Neural crest cell (in vitro differentiated cells): Measurements from ENCODE around the gene CXCR3. TPM values are rescaled to one million over a fixed set of nuclear protein-coding genes. Genes with fewer than 3 reads are reported as not detected.
"Not testable (repeated sequence)": the region's sequence is repeated elsewhere in the genome, so short reads cannot be mapped to it uniquely, and the experiment has no call there.

ENCODE experiments used
- DNase-seq: peaks from one replicate; pipeline ENCODE4 v3.0.0; 2021; ENCODE audit warnings: low read depth, mixed read lengths, low spot score
- H3K27ac Mint-ChIP-seq: one replicate; pipeline ENCODE4 v1.8.0; 2021; ENCODE audit warnings: mild to moderate bottlenecking, mixed read lengths; ENCODE audit not compliant: unreplicated experiment
- H3K27me3 Mint-ChIP-seq: 2 replicates; pipeline ENCODE4 v1.8.0; 2021; ENCODE audit warnings: low read depth, mild to moderate bottlenecking, mixed read lengths
- H3K36me3 Mint-ChIP-seq: 2 replicates; pipeline ENCODE4 v1.8.0; 2021; ENCODE audit warnings: low read depth, mild to moderate bottlenecking, mixed read lengths
- H3K4me1 Mint-ChIP-seq: 2 replicates; pipeline ENCODE4 v1.8.0; 2021; ENCODE audit warnings: mixed read lengths
- H3K4me3 Mint-ChIP-seq: one replicate; pipeline ENCODE4 v1.8.0; 2021; ENCODE audit warnings: mild to moderate bottlenecking, mixed read lengths
- H3K9me3 Mint-ChIP-seq: 2 replicates; pipeline ENCODE4 v1.8.0; 2021; ENCODE audit warnings: mixed read lengths
- CTCF ChIP-seq: fragments of 200-600 bp; sonication (generic); conservative IDR thresholded peaks from 2 replicates; pipeline ENCODE4 v1.5.0; 2021; ENCODE audit warnings: antibody characterized with exemption, mild to moderate bottlenecking
- total RNA-seq: library from RNA; stranded (reverse); gene quantifications from 2 replicates; pipeline ENCODE4 v1.2.1, GENCODE V29; 2021

CXCR3 gene
- total RNA-seq, 1 donor from 2014 or later: not detected

- H3K27me3 Mint-ChIP-seq: no peaks in the 10 kb centered on the region
- no peak overlapping the region for H3K4me3 Mint-ChIP-seq
- H3K36me3 Mint-ChIP-seq: peaks cover 3% of the 10 kb centered on the region
- DNase-seq: no peak
- no peaks in the 10 kb centered on the region for H3K4me1 Mint-ChIP-seq
- peaks cover 8% of the 10 kb centered on the region for H3K9me3 Mint-ChIP-seq
- no peak overlapping the region for H3K27ac Mint-ChIP-seq
- no peak for TF ChIP-seq CTCF
These were observed 41.0 kb upstream of the CXCR3 start for GRCh38 chrX:71659342-71659741.

- H3K4me1 Mint-ChIP-seq: no peaks in the 10 kb centered on the region
- H3K27ac Mint-ChIP-seq: no peak overlapping the region
- no peaks in the 10 kb centered on the region for H3K27me3 Mint-ChIP-seq
- peaks cover 3% of the 10 kb centered on the region for H3K36me3 Mint-ChIP-seq
- H3K4me3 Mint-ChIP-seq: no peak overlapping the region
- peaks cover 6% of the 10 kb centered on the region for H3K9me3 Mint-ChIP-seq
- no peak for TF ChIP-seq CTCF
- no peak for DNase-seq
These were observed 39.0 kb upstream of the CXCR3 start for GRCh38 chrX:71657267-71657666.

GRCh38 chrX:71653344-71653743, 35.0 kb upstream of the CXCR3 start:
- no peaks in the 10 kb centered on the region for H3K27me3 Mint-ChIP-seq
- H3K4me3 Mint-ChIP-seq: no peak overlapping the region
- no peak for DNase-seq
- TF ChIP-seq CTCF: no peak
- peaks cover 5% of the 10 kb centered on the region for H3K9me3 Mint-ChIP-seq
- H3K27ac Mint-ChIP-seq: no peak overlapping the region
- no peaks in the 10 kb centered on the region for H3K4me1 Mint-ChIP-seq
- H3K36me3 Mint-ChIP-seq: peaks cover 3% of the 10 kb centered on the region

GRCh38 chrX:71652405-71652804, 34.1 kb upstream of the CXCR3 start:
- peak; percentile 51 for DNase-seq
- H3K27me3 Mint-ChIP-seq: no peaks in the 10 kb centered on the region
- H3K4me3 Mint-ChIP-seq: no peak overlapping the region
- H3K27ac Mint-ChIP-seq: no peak overlapping the region
- H3K4me1 Mint-ChIP-seq: no peaks in the 10 kb centered on the region
- peaks cover 9% of the 10 kb centered on the region for H3K9me3 Mint-ChIP-seq
- H3K36me3 Mint-ChIP-seq: peaks cover 3% of the 10 kb centered on the region
- TF ChIP-seq CTCF: peak; percentile 66

GRCh38 chrX:71650333-71650969, 32.1 kb upstream of the CXCR3 start:
- no peaks in the 10 kb centered on the region for H3K36me3 Mint-ChIP-seq
- no peak for TF ChIP-seq CTCF
- H3K9me3 Mint-ChIP-seq: peaks cover 5% of the 10 kb centered on the region
- no peak overlapping the region for H3K27ac Mint-ChIP-seq
- no peaks in the 10 kb centered on the region for H3K27me3 Mint-ChIP-seq
- no peaks in the 10 kb centered on the region for H3K4me1 Mint-ChIP-seq
- no peak for DNase-seq
- H3K4me3 Mint-ChIP-seq: no peak overlapping the region

- not testable (repeated sequence) for H3K27ac Mint-ChIP-seq, H3K36me3 Mint-ChIP-seq, H3K27me3 Mint-ChIP-seq, H3K4me3 Mint-ChIP-seq, DNase-seq, H3K4me1 Mint-ChIP-seq
- H3K9me3 Mint-ChIP-seq: peaks cover 12% of the 10 kb centered on the region
These were observed 26.1 kb upstream of the CXCR3 start for GRCh38 chrX:71644406-71644805.
